ENCODE measurements around the gene PGGHG.
"Not testable (repeated sequence)": the region's sequence is repeated elsewhere in the genome, so short reads cannot be mapped to it uniquely, and the experiment has no call there.

The PGGHG gene

GRCh38 chr11:285021-285893 is 3.7 kb upstream of the PGGHG start:
- no peak for DNase-seq (ENCODE audit: low spot score)

- DNase-seq (ENCODE audit: low spot score), result no peak
Observed at GRCh38 chr11:285894-286220, 3.1 kb upstream of the PGGHG start.

DNA sequence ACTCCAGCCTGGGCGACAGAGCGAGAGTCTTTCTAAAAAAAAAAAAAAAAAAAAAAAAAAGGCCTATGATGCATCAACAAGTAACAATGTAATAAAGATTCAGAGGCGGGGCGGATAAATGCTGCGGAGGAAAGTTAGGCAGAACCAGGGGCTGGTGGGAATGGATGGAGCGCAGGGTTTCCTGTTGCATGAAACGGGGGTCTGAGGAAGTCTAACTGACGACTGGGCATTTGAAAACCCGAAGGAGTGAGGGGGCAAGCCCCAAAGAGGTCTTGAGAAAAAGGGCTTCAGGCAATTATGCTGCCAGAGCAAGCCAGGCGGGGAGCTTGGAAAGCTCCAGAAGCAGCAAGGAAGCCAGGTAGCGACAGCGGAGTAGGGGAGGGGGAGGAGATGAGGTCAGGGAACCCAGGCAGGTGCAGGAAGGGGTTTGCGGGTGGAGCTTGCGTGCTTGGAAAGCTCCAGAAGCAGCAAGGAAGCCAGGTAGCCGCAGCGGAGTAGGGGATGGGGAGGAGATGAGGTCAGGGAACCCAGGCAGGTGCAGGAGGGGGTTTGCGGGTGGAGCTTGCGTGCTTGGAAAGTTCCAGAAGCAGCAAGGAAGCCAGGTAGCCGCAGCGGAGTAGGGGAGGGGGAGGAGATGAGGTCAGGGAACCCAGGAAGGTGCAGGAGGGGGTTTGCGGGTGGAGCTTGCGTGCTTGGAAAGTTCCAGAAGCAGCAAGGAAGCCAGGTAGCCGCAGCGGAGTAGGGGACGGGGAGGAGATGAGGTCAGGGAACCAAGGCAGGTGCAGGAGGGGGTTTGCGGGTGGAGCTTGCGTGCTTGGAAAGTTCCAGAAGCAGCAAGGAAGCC is 1.7 kb upstream of the PGGHG start:
- not testable (repeated sequence) for DNase-seq (ENCODE audit: low spot score)

- no peak for DNase-seq (ENCODE audit: low spot score)
Observed at GRCh38 chr11:287821-288477, 977 bp upstream of the PGGHG start.

DNA sequence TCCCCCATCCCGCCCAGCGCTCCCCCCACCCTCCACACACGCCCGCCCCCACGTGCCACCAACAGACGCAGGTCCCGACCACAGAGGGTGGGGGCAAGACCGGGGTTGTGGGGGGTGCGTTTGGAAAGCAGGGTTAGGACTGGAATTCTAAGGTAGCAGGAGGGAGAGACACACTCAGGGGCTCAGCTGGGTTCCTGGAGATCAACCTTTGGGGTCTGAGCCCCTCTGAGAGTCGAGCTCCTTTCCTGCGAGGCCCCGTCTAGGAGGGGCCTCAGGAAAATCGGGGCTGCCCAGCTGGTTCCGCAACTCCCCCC is 429 bp downstream of the PGGHG start:
- DNase-seq (ENCODE audit: low spot score), result no peak

DNA sequence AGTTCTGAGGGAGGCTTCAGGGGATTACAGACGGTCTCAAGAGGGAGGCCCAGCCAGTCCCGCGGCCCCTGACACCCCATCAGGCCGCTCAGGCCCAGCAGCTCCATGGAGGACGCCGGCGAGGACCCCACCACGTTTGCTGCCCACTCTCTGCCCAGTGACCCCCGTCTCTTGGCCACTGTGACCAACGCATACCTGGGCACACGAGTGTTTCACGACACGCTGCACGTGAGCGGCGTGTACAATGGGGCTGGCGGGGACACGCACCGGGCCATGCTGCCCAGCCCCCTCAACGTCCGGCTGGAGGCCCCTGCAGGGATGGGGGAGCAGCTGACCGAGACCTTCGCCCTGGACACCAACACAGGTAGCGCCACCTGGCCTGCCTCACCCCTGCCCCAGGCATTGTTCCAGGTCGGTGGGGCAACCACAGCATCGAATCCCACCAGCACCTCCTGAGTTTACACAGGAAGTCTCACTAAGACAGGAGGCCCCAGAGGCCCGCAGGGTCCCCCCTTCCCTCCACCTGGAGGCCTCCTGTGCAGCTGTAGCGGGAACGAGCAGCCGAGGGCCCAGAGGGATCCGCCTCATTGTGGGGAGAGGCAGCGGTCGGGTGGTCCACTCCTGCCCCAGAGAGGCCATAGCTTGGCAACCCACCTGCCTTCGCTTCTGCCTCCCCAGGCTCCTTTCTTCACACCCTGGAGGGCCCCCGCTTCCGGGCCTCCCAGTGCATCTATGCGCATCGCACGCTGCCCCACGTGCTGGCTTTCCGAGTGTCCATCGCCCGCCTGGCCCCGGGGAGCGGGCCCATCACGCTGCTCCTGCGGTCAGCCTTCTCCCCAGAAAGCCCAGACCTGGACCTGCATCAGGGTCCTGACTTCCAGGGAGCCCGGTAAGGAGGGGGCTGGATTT is 1.0 kb downstream of the PGGHG start:
- DNase-seq (ENCODE audit: low spot score), result no peak

- DNase-seq (ENCODE audit: low spot score), result no peak
Observed at GRCh38 chr11:290621-291231, 1.8 kb downstream of the PGGHG start.

DNA sequence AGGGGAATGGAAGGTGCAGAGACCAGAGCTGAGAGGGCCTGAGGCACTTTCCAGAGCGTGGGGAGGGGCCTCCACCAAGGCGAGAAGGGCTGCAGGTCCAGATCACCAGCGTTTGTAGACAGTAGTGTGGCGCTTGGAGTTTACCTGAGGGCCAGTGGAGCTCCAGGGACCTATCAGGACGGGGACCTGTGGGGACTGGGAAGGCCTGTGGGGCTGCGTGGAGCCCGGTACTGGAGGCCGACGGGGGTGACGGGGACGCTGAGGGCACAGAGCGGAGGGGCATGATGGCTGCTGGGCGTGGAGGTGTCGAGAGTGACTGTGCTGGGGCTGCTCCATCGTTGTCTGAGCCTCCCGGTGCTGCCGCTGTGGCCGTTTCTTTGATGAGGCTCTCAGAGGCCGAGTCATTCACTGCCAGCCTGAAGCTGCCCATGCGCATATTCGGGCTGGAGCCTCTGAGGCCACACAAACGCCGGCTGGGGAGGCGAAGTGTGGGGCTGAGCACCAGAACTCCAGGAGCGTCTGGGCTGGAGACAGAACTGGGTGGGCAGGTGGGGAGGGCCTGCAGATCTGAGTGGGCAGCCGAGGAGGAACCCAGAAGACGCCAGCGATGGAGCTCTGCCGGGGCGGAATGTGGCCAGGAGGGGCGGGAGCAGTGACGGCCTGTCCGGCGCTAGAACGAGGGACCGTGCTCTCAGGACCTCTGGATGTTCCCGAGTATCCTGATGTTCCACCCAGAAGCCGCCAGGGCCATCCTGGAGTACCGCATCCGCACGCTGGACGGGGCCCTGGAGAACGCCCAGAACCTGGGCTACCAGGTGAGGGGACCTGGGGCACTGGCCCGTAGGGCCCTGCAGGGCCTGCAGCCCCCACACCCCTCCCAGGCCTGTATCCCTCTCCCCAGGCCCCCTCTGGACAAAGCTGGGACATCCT is 2.6 kb downstream of the PGGHG start:
- DNase-seq (ENCODE audit: low spot score), result no peak

- no peak for DNase-seq (ENCODE audit: low spot score)
Observed at GRCh38 chr11:292211-293121, 3.5 kb downstream of the PGGHG start.

GRCh38 chr11:293271-293851 is 4.4 kb downstream of the PGGHG start:
- DNase-seq (ENCODE audit: low spot score), result no peak

GRCh38 chr11:293852-294661 is 5.1 kb downstream of the PGGHG start:
- DNase-seq (ENCODE audit: low spot score), result no peak

DNA sequence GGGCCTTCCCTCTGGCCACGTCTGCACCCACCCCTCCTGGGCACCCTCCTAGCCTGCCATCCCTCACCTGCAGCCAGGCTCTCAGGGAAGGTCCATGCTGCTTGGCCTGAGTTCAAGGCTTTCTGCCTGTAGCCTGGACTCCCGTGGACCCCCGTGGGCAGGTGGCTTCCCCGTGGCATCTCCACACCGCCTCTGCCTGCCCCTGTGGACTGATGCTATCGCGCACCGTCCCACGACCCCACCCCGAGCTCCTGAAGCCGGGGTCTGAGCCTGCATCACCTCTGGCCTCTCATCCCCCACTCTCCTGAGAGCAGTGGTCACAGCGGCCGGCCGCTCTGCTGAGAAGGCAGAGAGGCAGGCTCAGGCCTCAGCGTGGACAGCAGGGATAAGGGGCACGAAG is 5.9 kb downstream of the PGGHG start:
- no peak for DNase-seq (ENCODE audit: low spot score)

- no peak for DNase-seq (ENCODE audit: low spot score)
Observed at GRCh38 chr11:295351-296170, 6.6 kb downstream of the PGGHG start.

GRCh38 chr11:296171-297050 is 7.5 kb downstream of the PGGHG start:
- no peak for DNase-seq (ENCODE audit: low spot score)

GRCh38 chr11:297051-297585 is 8.2 kb downstream of the PGGHG start:
- no peak for DNase-seq (ENCODE audit: low spot score)
